HUES64 (cell line): ENCODE data around the gene ZNF879.

Experiments used
- H3K27ac ChIP-seq: 2 replicates; pipeline ENCODE4 v1.7.0; 2013; ENCODE audit warnings: low read depth, low read length, inconsistent platforms
- H3K27me3 ChIP-seq: 2 replicates; pipeline ENCODE4 v1.6.1; 2013; ENCODE audit warnings: mild to moderate bottlenecking, low read length; ENCODE audit not compliant: insufficient read depth
- H3K36me3 ChIP-seq: 2 replicates; pipeline ENCODE4 v1.6.1; 2013; ENCODE audit warnings: mild to moderate bottlenecking, low read length; ENCODE audit not compliant: insufficient read depth
- H3K4me1 ChIP-seq: 2 replicates; pipeline ENCODE4 v1.6.1; 2013; ENCODE audit warnings: mild to moderate bottlenecking, low read length, moderate library complexity; ENCODE audit not compliant: insufficient read depth
- H3K4me3 ChIP-seq: 2 replicates; pipeline ENCODE4 v1.5.1; 2013; ENCODE audit warnings: mild to moderate bottlenecking, low read length, moderate library complexity
- H3K9ac ChIP-seq: 2 replicates; pipeline ENCODE4 v1.6.1; 2013; ENCODE audit warnings: mild to moderate bottlenecking, low read depth, low read length
- H3K9me3 ChIP-seq: 2 replicates; pipeline ENCODE4 v1.6.1; 2013; ENCODE audit warnings: low read depth, low read length; ENCODE audit not compliant: insufficient read depth
- WGBS: fragments of 150-250, 120-280 bp; methylation state at CpG from one replicate; pipeline ENCODE4 v1.1.7; 2013; ENCODE audit warnings: missing lambda C conversion rate; 5-methylcytosine and 5-hydroxymethylcytosine counted together

The ZNF879 gene

DNA sequence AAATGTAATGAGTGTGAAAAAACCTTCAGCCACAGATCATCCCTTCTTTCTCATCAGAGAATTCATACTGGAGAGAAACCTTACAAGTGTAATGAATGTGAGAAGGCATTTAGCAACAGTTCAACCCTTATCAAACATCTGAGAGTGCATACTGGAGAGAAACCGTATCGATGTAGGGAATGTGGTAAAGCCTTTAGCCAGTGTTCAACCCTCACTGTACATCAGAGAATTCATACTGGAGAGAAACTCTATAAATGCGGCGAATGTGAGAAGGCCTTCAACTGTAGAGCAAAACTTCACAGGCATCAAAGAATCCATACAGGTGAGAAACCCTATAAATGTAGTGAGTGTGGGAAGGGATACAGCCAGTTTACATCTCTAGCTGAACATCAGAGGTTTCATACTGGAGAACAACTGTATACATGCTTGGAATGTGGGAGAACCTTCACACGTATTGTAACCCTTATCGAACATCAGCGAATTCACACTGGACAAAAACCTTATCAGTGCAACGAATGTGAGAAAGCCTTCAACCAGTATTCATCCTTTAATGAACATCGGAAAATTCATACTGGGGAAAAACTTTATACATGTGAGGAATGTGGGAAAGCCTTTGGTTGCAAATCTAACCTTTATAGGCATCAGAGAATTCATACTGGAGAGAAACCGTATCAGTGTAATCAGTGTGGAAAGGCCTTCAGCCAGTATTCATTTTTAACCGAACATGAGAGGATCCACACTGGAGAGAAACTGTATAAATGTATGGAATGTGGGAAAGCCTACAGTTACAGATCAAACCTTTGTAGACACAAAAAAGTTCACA, 55.8 kb downstream of the ZNF879 start:
- Histone ChIP-seq H3K4me1 (no peaks in the 10 kb centered on the region), H3K4me3 (0 out of 2 replicates have a peak overlapping the region, but pooled peaks have one; percentile 11), H3K9me3 (peaks cover 97% of the 10 kb centered on the region), H3K27me3 (no peaks in the 10 kb centered on the region), H3K9ac (no peak overlapping the region), H3K36me3 (peaks cover 42% of the 10 kb centered on the region), H3K27ac (no peak overlapping the region)
- WGBS, result 94% methylated on average over 9 of the region's 11 CpGs

DNA sequence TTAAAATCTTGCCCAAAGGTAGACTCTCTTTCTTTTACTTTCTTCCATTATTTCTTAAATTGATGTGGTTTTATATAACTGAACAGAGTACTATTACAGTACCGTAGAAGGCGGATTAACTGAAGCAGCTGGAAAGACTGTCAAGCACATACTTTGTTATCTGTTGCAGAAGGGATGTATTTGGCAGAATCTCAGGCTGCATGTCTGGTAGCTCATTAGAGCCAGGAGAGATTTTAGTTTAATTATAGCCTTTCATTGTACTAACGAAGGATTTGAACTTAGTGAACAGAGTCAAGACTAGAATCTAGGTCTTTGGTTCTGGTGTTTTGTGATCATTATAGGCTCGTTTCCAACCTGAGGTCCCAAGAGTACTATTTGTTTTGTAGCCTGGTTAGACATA, 57.1 kb downstream of the ZNF879 start:
- peaks cover 42% of the 10 kb centered on the region for H3K36me3 ChIP-seq
- H3K4me3 ChIP-seq, result no peak overlapping the region
- H3K4me1 ChIP-seq, result no peaks in the 10 kb centered on the region
- H3K27me3 ChIP-seq, result no peaks in the 10 kb centered on the region
- no peak overlapping the region for H3K27ac ChIP-seq
- 86% methylated on average over 4 of the region's 4 CpGs for WGBS
- no peak overlapping the region for H3K9ac ChIP-seq
- peaks cover 100% of the 10 kb centered on the region for H3K9me3 ChIP-seq
